ENCODE data around the gene RAB28.

RAB28 gene

GRCh38 chr4:13329340-13329850 is 154.7 kb downstream of the RAB28 start:
- TF ChIP-seq EZH2phosphoT487 (conservative IDR thresholded peaks at IDR 0.05; ENCODE audit: low read length) = no peak
- no peak for TF ChIP-seq CTCF (IDR thresholded peaks at IDR 0.05; ENCODE audit: insufficient read depth, low read length, poor library complexity, severe bottlenecking)
- Histone ChIP-seq H3K4me3 (ENCODE audit: insufficient read depth, low read length, poor library complexity, severe bottlenecking) (no peak overlapping the region), H3K9me2 (replicated peaks; ENCODE audit: insufficient read depth, low read length) (no peaks in the 10 kb centered on the region)

GRCh38 chr4:13328591-13328990 is 155.5 kb downstream of the RAB28 start:
- Histone ChIP-seq H2AFZ (ENCODE audit: low read depth, low read length, severe bottlenecking) (no peak overlapping the region), H3K4me2 (ENCODE audit: low read depth, low read length, poor library complexity, severe bottlenecking) (no peak overlapping the region), H3K9me3 (ENCODE audit: insufficient read depth, low read length) (no peaks in the 10 kb centered on the region), H3K9me2 (replicated peaks; ENCODE audit: insufficient read depth, low read length) (no peaks in the 10 kb centered on the region), H3K27ac (ENCODE audit: low read depth, low read length) (no peak overlapping the region), H3K27me3 (ENCODE audit: low read length) (no peaks in the 10 kb centered on the region), H3K36me3 (ENCODE audit: low read length) (no peaks in the 10 kb centered on the region), H3F3A (ENCODE audit: insufficient read depth) (no peaks in the 10 kb centered on the region), H3K79me2 (ENCODE audit: insufficient read depth, low read length) (no peaks in the 10 kb centered on the region), H4K20me1 (ENCODE audit: low read depth, low read length) (no peaks in the 10 kb centered on the region), H3K9ac (ENCODE audit: low read length) (no peak overlapping the region), H3K4me3 (ENCODE audit: insufficient read depth, low read length, poor library complexity, severe bottlenecking) (no peak overlapping the region)
- no peak for TF ChIP-seq CTCF (IDR thresholded peaks at IDR 0.05; ENCODE audit: insufficient read depth, low read length, poor library complexity, severe bottlenecking)
- no peak for TF ChIP-seq EZH2phosphoT487 (conservative IDR thresholded peaks at IDR 0.05; ENCODE audit: low read length)

More at GRCh38 chr4:13329340-13329850, 154.7 kb downstream of the RAB28 start:
- Histone ChIP-seq H3K79me2 (ENCODE audit: insufficient read depth, low read length) (no peaks in the 10 kb centered on the region), H3K36me3 (ENCODE audit: low read length) (no peaks in the 10 kb centered on the region), H3K9me3 (ENCODE audit: insufficient read depth, low read length) (no peaks in the 10 kb centered on the region), H3K9ac (ENCODE audit: low read length) (no peak overlapping the region), H3K4me2 (ENCODE audit: low read depth, low read length, poor library complexity, severe bottlenecking) (no peak overlapping the region), H4K20me1 (ENCODE audit: low read depth, low read length) (no peaks in the 10 kb centered on the region), H2AFZ (ENCODE audit: low read depth, low read length, severe bottlenecking) (no peak overlapping the region), H3K27me3 (ENCODE audit: low read length) (no peaks in the 10 kb centered on the region), H3K27ac (ENCODE audit: low read depth, low read length) (no peak overlapping the region), H3F3A (ENCODE audit: insufficient read depth) (no peaks in the 10 kb centered on the region)

GRCh38 chr4:13327991-13328390 is 156.1 kb downstream of the RAB28 start:
- H2AFZ ChIP-seq (ENCODE audit: low read depth, low read length, severe bottlenecking) = no peak overlapping the region
- H4K20me1 ChIP-seq (ENCODE audit: low read depth, low read length) = no peaks in the 10 kb centered on the region
- H3K9me3 ChIP-seq (ENCODE audit: insufficient read depth, low read length) = no peaks in the 10 kb centered on the region
- H3K4me3 ChIP-seq (ENCODE audit: insufficient read depth, low read length, poor library complexity, severe bottlenecking) = no peak overlapping the region
- no peaks in the 10 kb centered on the region for H3K36me3 ChIP-seq (ENCODE audit: low read length)
- H3F3A ChIP-seq (ENCODE audit: insufficient read depth) = no peaks in the 10 kb centered on the region
- H3K4me2 ChIP-seq (ENCODE audit: low read depth, low read length, poor library complexity, severe bottlenecking) = no peak overlapping the region
- H3K9ac ChIP-seq (ENCODE audit: low read length) = no peak overlapping the region
- H3K27ac ChIP-seq (ENCODE audit: low read depth, low read length) = no peak overlapping the region
- H3K27me3 ChIP-seq (ENCODE audit: low read length) = no peaks in the 10 kb centered on the region
- H3K9me2 ChIP-seq (replicated peaks; ENCODE audit: insufficient read depth, low read length) = no peaks in the 10 kb centered on the region
- H3K79me2 ChIP-seq (ENCODE audit: insufficient read depth, low read length) = no peaks in the 10 kb centered on the region
- no peak for TF ChIP-seq CTCF (IDR thresholded peaks at IDR 0.05; ENCODE audit: insufficient read depth, low read length, poor library complexity, severe bottlenecking)
- no peak for TF ChIP-seq EZH2phosphoT487 (conservative IDR thresholded peaks at IDR 0.05; ENCODE audit: low read length)
